Mammary epithelial cell (primary cell): ENCODE results near the gene GCC1.

Experiments
- EZH2 ChIP-seq: IDR thresholded peaks from 2 replicates; pipeline ENCODE4 v1.6.1; 2012; ENCODE audit warnings: low read length, inconsistent platforms, borderline replicate concordance
- TF ChIP-seq, protein P1 (sequence below), 2 donors: IDR thresholded peaks in 1 of 2; conservative IDR thresholded peaks in 1 of 2; 2 replicates each; pipeline ENCODE4 v1.5.1; 2011 to 2012; ENCODE audit warnings: inconsistent platforms in 2 of 2, low read length in 2 of 2, mild to moderate bottlenecking in 2 of 2, control low read depth in 1 of 2, low read depth in 1 of 2; ENCODE audit not compliant: insufficient read depth in 1 of 2; ENCODE audit errors: extremely low read depth in 1 of 2

DNA sequence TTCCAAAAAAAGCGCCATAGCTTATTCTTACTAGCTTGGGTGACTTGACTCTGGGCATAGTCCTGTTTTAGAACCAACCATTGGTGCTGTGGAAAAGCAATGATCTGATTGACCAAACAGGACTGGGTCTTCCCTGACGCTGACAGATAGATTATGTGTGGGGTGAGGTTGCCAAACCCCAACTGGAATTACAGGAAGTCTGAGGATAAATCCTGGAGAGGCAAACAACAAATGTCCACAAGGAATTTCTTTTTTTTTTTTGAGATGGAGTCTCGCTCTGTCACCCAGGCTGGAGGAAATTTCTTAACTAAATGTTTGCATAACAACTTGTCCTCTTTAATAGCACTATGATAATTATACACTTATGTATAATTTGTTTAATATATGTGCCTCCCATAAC is 19.2 kb downstream of the GCC1 start:
- TF ChIP-seq, protein P1, sequence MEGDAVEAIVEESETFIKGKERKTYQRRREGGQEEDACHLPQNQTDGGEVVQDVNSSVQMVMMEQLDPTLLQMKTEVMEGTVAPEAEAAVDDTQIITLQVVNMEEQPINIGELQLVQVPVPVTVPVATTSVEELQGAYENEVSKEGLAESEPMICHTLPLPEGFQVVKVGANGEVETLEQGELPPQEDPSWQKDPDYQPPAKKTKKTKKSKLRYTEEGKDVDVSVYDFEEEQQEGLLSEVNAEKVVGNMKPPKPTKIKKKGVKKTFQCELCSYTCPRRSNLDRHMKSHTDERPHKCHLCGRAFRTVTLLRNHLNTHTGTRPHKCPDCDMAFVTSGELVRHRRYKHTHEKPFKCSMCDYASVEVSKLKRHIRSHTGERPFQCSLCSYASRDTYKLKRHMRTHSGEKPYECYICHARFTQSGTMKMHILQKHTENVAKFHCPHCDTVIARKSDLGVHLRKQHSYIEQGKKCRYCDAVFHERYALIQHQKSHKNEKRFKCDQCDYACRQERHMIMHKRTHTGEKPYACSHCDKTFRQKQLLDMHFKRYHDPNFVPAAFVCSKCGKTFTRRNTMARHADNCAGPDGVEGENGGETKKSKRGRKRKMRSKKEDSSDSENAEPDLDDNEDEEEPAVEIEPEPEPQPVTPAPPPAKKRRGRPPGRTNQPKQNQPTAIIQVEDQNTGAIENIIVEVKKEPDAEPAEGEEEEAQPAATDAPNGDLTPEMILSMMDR (conservative IDR thresholded peaks at IDR 0.05 in 1 of 2, IDR thresholded peaks at IDR 0.05 in 1 of 2; ENCODE audit: extremely low read depth in 1 of 2, insufficient read depth in 1 of 2, low read depth in 1 of 2, low read length in 2 of 2) = no peak
- TF ChIP-seq EZH2 = no peak
